Adrenal gland (tissue), 19 donors: ENCODE measurements around the gene PPP3CA. TPM values are rescaled to one million over a fixed set of nuclear protein-coding genes. Genes with fewer than 3 reads are reported as not detected.

Experiments used
- DNase-seq, 7 donors: peaks; one replicate each; pipeline ENCODE4 v3.0.0-alpha.2; 2019 to 2020
- H3K27ac ChIP-seq, 5 donors: fragments of 200-600 bp; sonication (generic) in 4 of 5; 1 replicate in 3 of 5; 2 replicates in 2 of 5; pipeline versions ENCODE4 v1.5.1 to v1.8.0; 2016 to 2020; ENCODE audit warnings: mild to moderate bottlenecking in 1 of 5
- H3K27me3 ChIP-seq: fragments of 200-600 bp; 2 replicates; pipeline ENCODE4 v1.8.0; 2021
- H3K36me3 ChIP-seq, 2 donors: fragments of 200-600 bp; replicated peaks in 1 of 2; 1 replicate in 1 of 2; 2 replicates in 1 of 2; pipeline versions ENCODE4 v1.5.1 to v1.8.0; 2018 to 2022
- H3K4me1 ChIP-seq, 2 donors: fragments of 200-600 bp; replicated peaks in 1 of 2; 1 replicate in 1 of 2; 2 replicates in 1 of 2; pipeline versions ENCODE4 v1.5.1 to v1.8.0; 2018 to 2021
- H3K4me3 ChIP-seq, 4 donors: fragments of 200-600 bp; sonication (generic) in 3 of 4; one replicate each; pipeline ENCODE4 v1.5.1; 2016 to 2018
- H3K9me3 ChIP-seq, 3 donors: fragments of 200-600 bp; sonication (generic) in 1 of 3; replicated peaks in 1 of 3; 1 replicate in 2 of 3; 2 replicates in 1 of 3; pipeline versions ENCODE4 v1.5.1 to v1.8.0; 2016 to 2021
- POLR2A ChIP-seq, 2 donors: fragments of 450-650 bp; IDR thresholded peaks; one replicate each; pipeline ENCODE4 v1.6.1; 2017; ENCODE audit warnings: antibody characterized with exemption in 2 of 2, mild to moderate bottlenecking in 2 of 2, moderate library complexity in 1 of 2
- WGBS, 4 donors: extraction: QIAGEN DNeasy Blood & Tissue Kit in 2 of 4; methylation state at CpG; one replicate each; pipeline versions ENCODE4 v1.1.5 to v1.1.7; 2013 to 2017; 5-methylcytosine and 5-hydroxymethylcytosine counted together
- intact Hi-C, 2 donors: fragments of 100-400 bp; cut with DNase I; formaldehyde crosslinking; loops; one replicate each; pipeline versions ENCODE4 v1.14.1 to v1.15.0; 2022 to 2023
- long read RNA-seq, 10 donors: library from polyadenylated mRNA in 3 of 10; unstranded in 2 of 10; stranded (forward) in 1 of 10; transcript quantifications; one replicate each; pipeline ENCODE4 v2.0.0 and lab custom pipeline, GENCODE V29; 2021 to 2026
- polyA plus RNA-seq, 3 donors: library from polyadenylated mRNA; stranded (reverse); fragments of 200-250 nt in 2 of 3; fragments of 350-450 nt in 1 of 3; fragmentation: Illumina TruSeq in 1 of 3; extraction: RNeasy Lipid Tissue Mini Kit (QIAGEN cat#74804) in 1 of 3; gene quantifications; one replicate each; pipeline ENCODE4 v1.2.3, GENCODE V29; 2013 to 2014
- total RNA-seq, 9 donors: library from RNA; depleted of rRNA in 4 of 9; stranded (reverse); fragments of >200 nt in 4 of 9; fragments of 120-200 nt in 1 of 9; fragmentation: NEBNext Ultra II Directional in 1 of 9; extraction: Animal tissue kit (Norgen Biotek cat#: 25700) in 1 of 9; gene quantifications; one replicate each; pipeline versions ENCODE4 v1.1.0 to v1.2.4, GENCODE V29; 2013 to 2023
- TF ChIP-seq, protein P1 (sequence below), 6 experiments: fragments of 450-650 bp in 4 of 6; fragments of 200-600 bp in 2 of 6; sonication (generic) in 1 of 6; IDR thresholded peaks; 1 replicate in 5 of 6; 2 replicates in 1 of 6; pipeline versions ENCODE4 v1.5.1 to v1.8.0; 2016 to 2021; ENCODE audit warnings: antibody characterized with exemption in 6 of 6, mild to moderate bottlenecking in 2 of 6, moderate library complexity in 1 of 6
- donor health status: healthy with polysubstance abuse.
- donor health status: Bipolar disorder and iron deficiency.
- donor health status: DM: yes; HTN: yes; CAD: no.
- donor health status: DM: no; HTN: no; CAD: no.
- donor health status: DM: no; HTN: no; CAD: no.
- donor health status: DM: yes; HTN: yes; CAD: no.

Gene PPP3CA
- total RNA-seq: 100 to 1,000 TPM in 1 of 9 donors, 10 to 100 TPM in 8; 34.0 to 138 (median 47.6) TPM
- 10 to 100 TPM; 13.8 to 44.5 (median 20.8) TPM for polyA plus RNA-seq
- long read RNA-seq, donor 1, transcript PPP3CA-202 (13 exons, 3,604 nt): major isoform, 5 of 5 reads
- long read RNA-seq, donor 1, partial matches to known transcripts: 0 of 5 reads
- long read RNA-seq, donor 1, other reads (novel, unspliced or antisense): 0 of 5 reads
- long read RNA-seq, donor 2, partial matches to known transcripts: 0 of 4 reads
- long read RNA-seq, donor 2, other reads (novel, unspliced or antisense): 0 of 4 reads
- long read RNA-seq, donor 3, partial matches to known transcripts: 46 of 50 reads
- long read RNA-seq, donor 3, other reads (novel, unspliced or antisense): 0 of 50 reads
- long read RNA-seq, donor 4, transcript PPP3CA-202 (13 exons, 3,604 nt): major isoform, 7 of 59 reads
- long read RNA-seq, donor 4, partial matches to known transcripts: 49 of 59 reads
- long read RNA-seq, donor 4, other reads (novel, unspliced or antisense): 3 of 59 reads
- long read RNA-seq, donor 5, transcript PPP3CA-202 (13 exons, 3,604 nt): major isoform, 10 of 16 reads
- long read RNA-seq, donor 5, partial matches to known transcripts: 2 of 16 reads
- long read RNA-seq, donor 5, other reads (novel, unspliced or antisense): 4 of 16 reads
- long read RNA-seq, donor 6, partial matches to known transcripts: 24 of 26 reads
- long read RNA-seq, donor 6, other reads (novel, unspliced or antisense): 1 of 26 reads
- long read RNA-seq, donor 7, partial matches to known transcripts: 0 of 2 reads
- long read RNA-seq, donor 7, other reads (novel, unspliced or antisense): 0 of 2 reads
- long read RNA-seq, donor 8, transcript PPP3CA-202 (13 exons, 3,604 nt): major isoform, 17 of 195 reads
- long read RNA-seq, donor 8, partial matches to known transcripts: 178 of 195 reads
- long read RNA-seq, donor 8, other reads (novel, unspliced or antisense): 0 of 195 reads
- long read RNA-seq, donor 9, full-length matches to known transcripts: 7 of 19 reads
- long read RNA-seq, donor 9, partial matches to known transcripts: 12 of 19 reads
- long read RNA-seq, donor 9, other reads (novel, unspliced or antisense): 0 of 19 reads
- long read RNA-seq, donor 10, partial matches to known transcripts: 135 of 138 reads
- long read RNA-seq, donor 10, other reads (novel, unspliced or antisense): 0 of 138 reads

DNA sequence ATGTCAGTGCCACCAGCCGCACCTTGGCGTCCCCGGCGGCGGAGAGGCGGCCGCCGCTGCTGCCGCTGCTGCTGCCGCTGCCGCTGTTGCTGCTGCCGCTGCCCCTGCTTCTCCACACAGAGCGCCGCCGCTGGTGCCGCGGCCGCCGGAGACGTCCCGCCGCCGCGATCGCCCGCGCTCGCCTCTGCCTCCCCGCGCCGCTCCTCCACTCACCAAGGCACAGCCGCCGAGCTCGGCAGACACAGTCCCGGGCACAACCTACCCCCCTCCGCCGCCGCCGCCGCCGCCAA lies at the start of gene PPP3CA:
PPP3CA (minus strand) TSS at position 260 of the 290 bp plus-strand sequence.
- Histone ChIP-seq H3K36me3 (no peaks in the 10 kb centered on the region), H3K4me3 (peak within 1 kb of the TSS; percentile 81 to 92 (median 90)), H3K27me3 (no peaks in the 10 kb centered on the region), H3K9me3 (no peaks in the 10 kb centered on the region), H3K4me1 (peaks cover 5 to 28% of the 10 kb centered on the region in 2 donors), H3K27ac (peak within 1 kb of the TSS; percentile 91 to 98 (median 97))
- intact Hi-C loops: loop anchor here (5.0 to 10.0 kb wide), 3 partner anchors 72 to 162 kb away; no protein-coding TSS in a partner anchor
- TF ChIP-seq POLR2A (IDR thresholded peaks at IDR 0.05): peak; percentile 74 to 80
- TF ChIP-seq, protein P1, sequence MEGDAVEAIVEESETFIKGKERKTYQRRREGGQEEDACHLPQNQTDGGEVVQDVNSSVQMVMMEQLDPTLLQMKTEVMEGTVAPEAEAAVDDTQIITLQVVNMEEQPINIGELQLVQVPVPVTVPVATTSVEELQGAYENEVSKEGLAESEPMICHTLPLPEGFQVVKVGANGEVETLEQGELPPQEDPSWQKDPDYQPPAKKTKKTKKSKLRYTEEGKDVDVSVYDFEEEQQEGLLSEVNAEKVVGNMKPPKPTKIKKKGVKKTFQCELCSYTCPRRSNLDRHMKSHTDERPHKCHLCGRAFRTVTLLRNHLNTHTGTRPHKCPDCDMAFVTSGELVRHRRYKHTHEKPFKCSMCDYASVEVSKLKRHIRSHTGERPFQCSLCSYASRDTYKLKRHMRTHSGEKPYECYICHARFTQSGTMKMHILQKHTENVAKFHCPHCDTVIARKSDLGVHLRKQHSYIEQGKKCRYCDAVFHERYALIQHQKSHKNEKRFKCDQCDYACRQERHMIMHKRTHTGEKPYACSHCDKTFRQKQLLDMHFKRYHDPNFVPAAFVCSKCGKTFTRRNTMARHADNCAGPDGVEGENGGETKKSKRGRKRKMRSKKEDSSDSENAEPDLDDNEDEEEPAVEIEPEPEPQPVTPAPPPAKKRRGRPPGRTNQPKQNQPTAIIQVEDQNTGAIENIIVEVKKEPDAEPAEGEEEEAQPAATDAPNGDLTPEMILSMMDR (IDR thresholded peaks at IDR 0.05): no peak
- 0 to 1% (median 0%) methylated on average over 18 to 41 of the region's 41 CpGs; no CpG with 5 or more reads in 1 of the 4 donors for WGBS, 4 donors
- DNase-seq: no peak

DNA sequence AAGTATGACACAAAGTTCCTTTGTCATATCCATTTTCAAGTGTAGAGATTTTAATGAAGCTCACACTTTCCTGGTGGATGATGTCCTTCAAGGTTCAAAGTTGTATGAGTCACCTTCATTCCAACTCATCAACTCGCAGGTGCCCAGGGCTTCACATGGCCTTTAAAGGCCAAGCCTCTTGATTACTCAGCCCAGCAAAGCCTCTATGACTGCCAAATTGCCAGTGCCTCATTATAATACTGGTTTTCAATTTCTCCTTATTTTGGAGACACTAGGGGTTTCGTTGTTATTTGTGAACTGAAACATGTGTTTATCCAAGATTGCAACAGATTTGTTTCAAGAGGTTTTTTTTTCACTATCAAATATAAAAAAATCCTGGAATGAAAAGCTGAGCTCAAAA lies 45.9 kb upstream of the PPP3CA start:
- DNase-seq: peak; percentile 34 to 77 (median 70)
- Histone ChIP-seq H3K27me3 (no peaks in the 10 kb centered on the region), H3K36me3 (no peaks in the 10 kb centered on the region), H3K4me1 (no peaks in the 10 kb centered on the region), H3K9me3 (no peaks in the 10 kb centered on the region), H3K27ac (no peak overlapping the region), H3K4me3 (no peak overlapping the region)
- TF ChIP-seq POLR2A (IDR thresholded peaks at IDR 0.05): no peak
- TF ChIP-seq, protein P1 (IDR thresholded peaks at IDR 0.05): no peak
- 26 to 42% (median 38%) methylated on average over 2 of the region's 2 CpGs for WGBS, 4 donors
- intact Hi-C loops: no loop called here

- Histone ChIP-seq H3K27me3 (no peaks in the 10 kb centered on the region), H3K4me3 (no peak overlapping the region), H3K36me3 (no peaks in the 10 kb centered on the region), H3K27ac (no peak overlapping the region), H3K9me3 (no peaks in the 10 kb centered on the region), H3K4me1 (no peaks in the 10 kb centered on the region)
- no peak for DNase-seq
- TF ChIP-seq POLR2A (IDR thresholded peaks at IDR 0.05): no peak
- TF ChIP-seq, protein P1 (IDR thresholded peaks at IDR 0.05): peak in 1 of 6 experiments; percentile 19
- intact Hi-C loops: no loop called here
- WGBS, 4 donors: 88 to 91% (median 90%) methylated on average over 5 of the region's 5 CpGs
These were observed 23.4 kb upstream of the PPP3CA start for GRCh38 chr4:101370663-101371210.
